WTC11 (cell line): ENCODE results near the gene PTPRG. TPM values are rescaled to one million over a fixed set of nuclear protein-coding genes. Genes with fewer than 3 reads are reported as not detected.

Source experiments
- ATAC-seq: fragments of 200-7000 bp; cut with Tn5 transposase; 2 replicates; pipeline ENCODE4 v1.10.0; 2021; ENCODE audit warnings: mild to moderate bottlenecking, moderate library complexity
- CTCF ChIA-PET: fragments of 300-600 bp; sonication (Branson Sonifier 250); formaldehyde crosslinking; loops from one replicate; lab custom pipeline; 2021; ENCODE audit warnings: antibody characterized with exemption; lab: Charles Lee
- POLR2A ChIA-PET: fragments of 350-600 bp; sonication (Branson Sonifier 250); formaldehyde crosslinking; loops from one replicate; lab custom pipeline; 2021; ENCODE audit warnings: antibody characterized with exemption; lab: Charles Lee
- DNase-seq: peaks from one replicate; pipeline ENCODE4 v3.0.0; 2021; ENCODE audit warnings: low spot score
- H3K27ac Mint-ChIP-seq: 2 replicates; pipeline ENCODE4 v1.8.0; 2021; ENCODE audit warnings: mixed read lengths
- H3K27me3 Mint-ChIP-seq: 2 replicates; pipeline ENCODE4 v1.8.0; 2021; ENCODE audit warnings: low read depth, mild to moderate bottlenecking, moderate library complexity, mixed read lengths
- H3K36me3 Mint-ChIP-seq: 2 replicates; pipeline ENCODE4 v1.8.0; 2021; ENCODE audit warnings: mixed read lengths
- H3K4me1 Mint-ChIP-seq: 2 replicates; pipeline ENCODE4 v1.8.0; 2022; ENCODE audit warnings: mixed read lengths
- H3K4me3 Mint-ChIP-seq: 2 replicates; pipeline ENCODE4 v1.8.0; 2021; ENCODE audit warnings: mild to moderate bottlenecking, moderate library complexity, mixed read lengths
- H3K9me3 Mint-ChIP-seq: 2 replicates; pipeline ENCODE4 v1.8.0; 2021; ENCODE audit warnings: mixed read lengths
- AFF4 ChIP-seq: sonication (generic); formaldehyde crosslinking; IDR thresholded peaks from 2 replicates; pipeline ENCODE4 v1.8.1; 2023; ENCODE audit warnings: mild to moderate bottlenecking, missing genetic modification reagents, borderline replicate concordance
- AR ChIP-seq: fragments of 250-450 bp; sonication (Bioruptor Pico); IDR thresholded peaks from 2 replicates; pipeline ENCODE4 v1.9.0; 2021; ENCODE audit warnings: mild to moderate bottlenecking
- CREB1 ChIP-seq: sonication (generic); formaldehyde crosslinking; IDR thresholded peaks from 2 replicates; pipeline ENCODE4 v1.8.0; 2023; ENCODE audit warnings: mild to moderate bottlenecking, missing genetic modification reagents
- E2F5 ChIP-seq: sonication (generic); formaldehyde crosslinking; IDR thresholded peaks from 2 replicates; pipeline ENCODE4 v1.8.1; 2022; ENCODE audit warnings: mild to moderate bottlenecking, moderate library complexity, missing genetic modification reagents
- FOXP1 ChIP-seq: sonication (generic); formaldehyde crosslinking; IDR thresholded peaks from 2 replicates; pipeline ENCODE4 v1.8.0; 2022; ENCODE audit warnings: missing genetic modification reagents, mild to moderate bottlenecking, moderate library complexity, borderline replicate concordance
- GTF2I ChIP-seq: fragments of 250-450 bp; sonication (Bioruptor Pico); conservative IDR thresholded peaks from 2 replicates; pipeline ENCODE4 v1.4.0; 2021; ENCODE audit warnings: mild to moderate bottlenecking
- HMGA2 ChIP-seq: fragments of 250-450 bp; sonication (Bioruptor Pico); IDR thresholded peaks from 2 replicates; pipeline ENCODE4 v1.4.0; 2021; ENCODE audit warnings: mild to moderate bottlenecking, moderate library complexity
- JAZF1 ChIP-seq: fragments of 250-450 bp; sonication (Bioruptor Pico); IDR thresholded peaks from 2 replicates; pipeline ENCODE4 v1.9.0; 2021; ENCODE audit warnings: moderate library complexity, mild to moderate bottlenecking, inconsistent platforms
- NFE2L1 ChIP-seq: sonication (generic); formaldehyde crosslinking; IDR thresholded peaks from 2 replicates; pipeline ENCODE4 v1.8.1; 2023; ENCODE audit warnings: missing genetic modification reagents
- NR1H2 ChIP-seq: sonication (generic); formaldehyde crosslinking; IDR thresholded peaks from 2 replicates; pipeline ENCODE4 v1.9.0; 2021; ENCODE audit warnings: mild to moderate bottlenecking, moderate library complexity, missing genetic modification reagents
- PRDM15 ChIP-seq: sonication (generic); formaldehyde crosslinking; IDR thresholded peaks from 2 replicates; pipeline ENCODE4 v1.8.0; 2022; ENCODE audit warnings: missing genetic modification reagents
- RELA ChIP-seq: sonication (generic); formaldehyde crosslinking; IDR thresholded peaks from 2 replicates; pipeline ENCODE4 v1.8.1; 2022; ENCODE audit warnings: missing genetic modification reagents, mild to moderate bottlenecking, borderline replicate concordance
- TEAD1 ChIP-seq: sonication (generic); formaldehyde crosslinking; IDR thresholded peaks from 2 replicates; pipeline ENCODE4 v1.8.0; 2022; ENCODE audit warnings: mild to moderate bottlenecking, missing genetic modification reagents
- TEAD4 ChIP-seq: sonication (generic); formaldehyde crosslinking; IDR thresholded peaks from 2 replicates; pipeline ENCODE4 v1.8.0; 2022; ENCODE audit warnings: mild to moderate bottlenecking, missing genetic modification reagents
- TP53 ChIP-seq: sonication (generic); formaldehyde crosslinking; IDR thresholded peaks from 2 replicates; pipeline ENCODE4 v1.8.1; 2023; ENCODE audit warnings: mild to moderate bottlenecking, missing genetic modification reagents
- USF1 ChIP-seq: sonication (generic); formaldehyde crosslinking; IDR thresholded peaks from 2 replicates; pipeline ENCODE4 v1.8.0; 2022; ENCODE audit warnings: mild to moderate bottlenecking, missing genetic modification reagents
- ZNF138 ChIP-seq: sonication (generic); formaldehyde crosslinking; conservative IDR thresholded peaks from 2 replicates; pipeline ENCODE4 v1.8.1; 2022; ENCODE audit warnings: mild to moderate bottlenecking, moderate library complexity, missing genetic modification reagents
- ZNF416 ChIP-seq: fragments of 250-450 bp; sonication (Bioruptor Pico); IDR thresholded peaks from 2 replicates; pipeline ENCODE4 v1.9.0; 2021; ENCODE audit warnings: mild to moderate bottlenecking, inconsistent platforms
- ZNF423 ChIP-seq: fragments of 250-450 bp; sonication (Bioruptor Pico); IDR thresholded peaks from 2 replicates; pipeline ENCODE4 v2.1.2; 2022; ENCODE audit warnings: mild to moderate bottlenecking, moderate library complexity
- ZNF532 ChIP-seq: fragments of 250-450 bp; sonication (Bioruptor Pico); IDR thresholded peaks from 2 replicates; pipeline ENCODE4 v1.9.0; 2021; ENCODE audit warnings: mild to moderate bottlenecking, borderline replicate concordance
- total RNA-seq: library from RNA; stranded (reverse); gene quantifications from 3 replicates; pipeline ENCODE4 v1.2.3, GENCODE V29; 2021

Gene PTPRG
- total RNA-seq, 1 experiment from 2014 or later = 106 TPM

GRCh38 chr3:61804782-61805181, 243.4 kb downstream of the PTPRG start (continued):
- TF ChIP-seq PRDM15 (no peak), AFF4 (CRISPR knock-in tag) (no peak), JAZF1 (CRISPR knock-in tag) (no peak), ZNF532 (CRISPR knock-in tag) (no peak), HMGA2 (CRISPR knock-in tag) (no peak), NR1H2 (no peak), USF1 (CRISPR knock-in tag) (no peak)

GRCh38 chr3:61805510-61806080, 244.2 kb downstream of the PTPRG start:
- DNase-seq = no peak
- no peaks in the 10 kb centered on the region for H3K36me3 Mint-ChIP-seq
- CTCF ChIA-PET = no interaction called here
- no peak for TF ChIP-seq RELA (CRISPR knock-in tag)
- TF ChIP-seq NFE2L1 (CRISPR knock-in tag) = no peak
- no peak for TF ChIP-seq GTF2I (CRISPR knock-in tag)
- no peak for TF ChIP-seq E2F5 (CRISPR knock-in tag)
- TF ChIP-seq TEAD4 (CRISPR knock-in tag) = no peak
- no peak for TF ChIP-seq ZNF416 (CRISPR knock-in tag)
- TF ChIP-seq CREB1 = no peak
- no peak for TF ChIP-seq ZNF423 (CRISPR knock-in tag)
- no peak for TF ChIP-seq AR (CRISPR knock-in tag)
- no peak for TF ChIP-seq TP53 (CRISPR knock-in tag)
- TF ChIP-seq FOXP1 = no peak
- TF ChIP-seq TEAD1 (CRISPR knock-in tag) = no peak
- no peak for TF ChIP-seq ZNF138 (CRISPR knock-in tag)
- no peak overlapping the region for H3K4me3 Mint-ChIP-seq
- H3K9me3 Mint-ChIP-seq = no peaks in the 10 kb centered on the region
- no peaks in the 10 kb centered on the region for H3K27me3 Mint-ChIP-seq
- H3K4me1 Mint-ChIP-seq = peaks cover 72% of the 10 kb centered on the region
- no peak for ATAC-seq
- POLR2A ChIA-PET = interaction anchor here (0.6 to 0.7 kb wide), 2 partner anchors 94 to 229 kb away, joined by 3 to 6 read pairs; no protein-coding TSS in a partner anchor
- no peak overlapping the region for H3K27ac Mint-ChIP-seq
